Activated CD8-positive, alpha-beta memory T cell treated with anti-CD3 and anti-CD28 coated beads for 36 hours (primary cell): ENCODE results near the gene SIRPB1. TPM values are rescaled to one million over a fixed set of nuclear protein-coding genes. Genes with fewer than 3 reads are reported as not detected.

Experiments used
- CTCF ChIA-PET: fragments of 350-600 bp; sonication (Branson Sonifier 250); formaldehyde crosslinking; loops from one replicate; lab custom pipeline; 2021; ENCODE audit warnings: antibody characterized with exemption; lab: Charles Lee
- POLR2A ChIA-PET: fragments of 350-600 bp; sonication (Branson Sonifier 250); formaldehyde crosslinking; loops from one replicate; lab custom pipeline; 2021; ENCODE audit warnings: antibody characterized with exemption; lab: Charles Lee
- total RNA-seq, 2 experiments: library from RNA; stranded (reverse); gene quantifications; one replicate each; pipeline ENCODE4 v1.2.3, GENCODE V29; 2021

SIRPB1 gene
- total RNA-seq: 1 to 10 TPM; 1.2 to 1.4 TPM

GRCh38 chr20:1619861-1620444 lies at the start of gene SIRPB1:
Gene SIRPB1, minus strand, starts transcription at chr20:1620009. Its CDS starts 65 bp downstream, at chr20:1619944.
- ChIA-PET CTCF (no interaction called here), POLR2A (no interaction called here)

DNA sequence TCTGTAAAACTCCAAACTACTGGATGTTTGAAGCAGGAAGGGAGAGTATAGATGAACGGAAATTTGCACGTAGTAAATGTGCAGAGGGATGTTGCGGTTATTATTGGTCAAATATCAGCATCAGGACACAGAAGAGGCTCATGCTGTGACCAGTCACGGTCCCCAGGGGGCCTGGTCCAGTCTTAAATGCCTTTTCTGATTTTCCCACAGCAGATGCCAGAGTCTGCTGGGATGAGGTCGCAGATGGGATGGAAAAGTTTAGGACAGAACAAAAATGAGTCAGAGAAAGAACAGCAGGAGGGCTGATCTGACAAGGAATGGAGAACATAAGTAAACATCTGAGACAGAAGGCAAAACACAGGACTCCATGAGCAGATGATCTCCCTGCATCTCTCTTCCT lies 49.5 kb upstream of the SIRPB1 start:
- CTCF ChIA-PET: no interaction called here
- POLR2A ChIA-PET: no interaction called here

- ChIA-PET POLR2A (no interaction called here), CTCF (no interaction called here)
These were observed 47.8 kb upstream of the SIRPB1 start for GRCh38 chr20:1667502-1668085.

- POLR2A ChIA-PET: no interaction called here
- CTCF ChIA-PET: interaction anchor here (1.7 kb wide), 1 partner anchor 10 kb away, joined by 6 read pairs; the partner anchor contains the start of gene SIRPG
These were observed 47.0 kb upstream of the SIRPB1 start for GRCh38 chr20:1666802-1667201.

DNA sequence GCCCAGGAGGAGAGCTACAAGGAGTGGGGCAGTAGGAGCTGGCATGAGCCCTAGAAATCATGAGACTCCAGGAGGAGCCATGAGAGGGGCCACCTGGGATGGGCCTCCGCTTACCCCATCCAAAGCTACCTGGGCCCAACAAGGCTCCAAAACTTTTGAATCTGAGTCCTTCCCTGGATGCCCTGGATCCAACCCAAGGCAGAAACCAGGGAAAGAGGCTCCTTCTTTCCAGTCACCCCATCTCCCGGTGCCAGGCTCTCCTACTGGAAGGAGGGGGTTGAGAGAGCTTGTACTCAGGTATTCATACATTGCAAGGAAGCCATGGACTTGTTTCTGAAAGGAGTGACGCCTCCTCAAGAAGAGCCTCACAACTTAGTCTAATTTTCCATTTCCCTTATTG lies 45.5 kb upstream of the SIRPB1 start:
- POLR2A ChIA-PET: interaction anchor here (0.8 kb wide), 1 partner anchor 9 kb away, joined by 4 read pairs; no protein-coding TSS in a partner anchor
- CTCF ChIA-PET: interaction anchor here (0.8 to 1.7 kb wide), 4 partner anchors 8 to 18 kb away, joined by 3 to 6 read pairs (median 4); partner anchors contain the start of gene SIRPG

DNA sequence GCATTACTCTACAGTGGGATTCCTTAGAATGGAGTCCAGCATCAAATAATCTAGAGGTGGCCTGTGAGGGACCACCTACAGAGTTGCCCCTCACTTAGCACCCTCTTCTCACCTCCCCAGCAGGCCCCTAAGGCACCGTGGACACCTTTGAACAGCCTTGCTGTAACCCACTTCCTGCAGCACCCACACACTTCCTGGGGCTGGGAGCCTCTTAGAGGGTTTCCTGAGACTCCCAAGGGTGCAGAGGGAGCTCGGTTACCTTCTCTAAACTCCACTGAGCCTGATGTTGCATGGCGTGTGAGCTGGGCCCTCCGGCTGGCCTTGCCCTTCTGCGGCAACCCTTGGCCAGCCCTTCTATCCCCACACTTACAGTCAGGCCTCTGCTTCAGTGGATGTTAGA lies 45.1 kb upstream of the SIRPB1 start:
- POLR2A ChIA-PET: interaction anchor here (0.8 kb wide), 1 partner anchor 9 kb away, joined by 4 read pairs; no protein-coding TSS in a partner anchor
- CTCF ChIA-PET: interaction anchor here (0.8 to 1.4 kb wide), 3 partner anchors 9 to 19 kb away, joined by 3 to 4 read pairs (median 3); no protein-coding TSS in a partner anchor

DNA sequence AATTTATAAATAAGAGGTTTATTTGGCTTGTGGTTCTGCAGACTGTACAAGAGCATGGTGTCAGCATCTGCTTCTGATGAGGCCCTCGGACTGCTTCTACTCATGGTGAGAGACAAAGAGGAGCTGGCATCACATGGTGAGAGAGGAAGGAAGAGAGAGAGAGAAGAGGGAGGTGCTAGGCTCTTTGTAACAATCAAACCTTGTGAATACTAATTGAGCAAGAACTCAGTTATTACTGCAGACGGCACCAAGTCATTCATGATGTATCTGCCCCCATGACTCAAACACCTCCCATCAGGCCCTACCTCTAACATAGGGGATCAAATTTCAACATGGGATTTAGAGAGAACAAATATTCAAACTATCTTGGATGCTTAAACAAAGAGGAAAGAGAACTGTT lies 44.1 kb upstream of the SIRPB1 start:
- POLR2A ChIA-PET: no interaction called here
- CTCF ChIA-PET: no interaction called here

DNA sequence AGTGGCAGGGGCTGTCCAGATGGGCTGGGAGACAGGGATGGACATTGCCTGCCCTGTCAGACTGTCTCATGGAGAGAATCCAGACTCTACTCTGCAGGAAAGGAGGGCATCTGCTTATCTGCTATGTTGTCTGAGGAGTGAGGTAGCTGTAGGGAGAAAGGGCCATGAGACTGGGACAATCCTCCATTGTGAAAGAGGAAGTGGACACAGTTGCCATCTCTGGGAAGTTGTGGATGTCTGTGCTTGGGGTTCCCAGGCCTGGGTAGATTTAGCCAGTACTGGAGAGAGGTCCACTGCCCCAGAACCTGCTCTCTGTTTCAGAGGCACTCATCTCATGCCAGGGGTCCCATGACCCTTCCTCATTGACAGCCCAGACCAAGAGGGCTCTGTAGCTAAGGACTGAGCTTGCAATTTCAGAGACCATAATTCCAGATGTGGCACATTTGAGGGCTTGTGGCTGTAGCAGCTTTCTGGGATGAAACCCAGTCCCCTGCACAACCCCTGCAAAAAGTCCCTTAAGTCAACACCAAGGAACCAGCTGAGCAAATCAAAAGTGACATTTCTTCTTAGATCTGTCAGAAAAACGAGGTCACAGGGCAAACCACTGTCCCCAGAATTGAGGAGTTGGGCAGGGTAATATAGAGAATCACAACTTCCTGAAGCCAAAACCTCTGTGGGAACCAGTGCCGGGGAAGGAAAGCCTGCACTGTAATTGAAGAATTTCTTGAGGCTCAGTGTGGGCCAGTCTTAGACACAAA lies 41.9 kb upstream of the SIRPB1 start:
- ChIA-PET CTCF (no interaction called here), POLR2A (no interaction called here)

DNA sequence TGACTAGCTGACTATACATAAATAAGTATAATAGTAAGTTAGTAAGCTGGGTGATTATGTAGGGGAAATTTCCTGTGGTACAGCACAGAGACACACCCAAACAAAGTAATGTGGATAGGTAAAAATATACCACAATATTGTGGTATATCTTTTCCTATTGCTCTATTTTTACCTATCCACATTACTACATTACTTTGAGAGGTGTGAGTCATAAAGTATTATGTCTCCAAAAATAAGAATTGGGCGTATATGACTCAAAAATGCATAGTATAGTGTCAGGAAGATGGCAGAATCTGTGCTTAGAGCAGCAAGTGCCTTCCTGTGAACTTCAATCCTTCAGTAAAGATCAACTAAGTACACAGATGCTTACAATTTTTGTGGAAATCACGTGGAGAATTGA lies 40.4 kb upstream of the SIRPB1 start:
- CTCF ChIA-PET: no interaction called here
- POLR2A ChIA-PET: no interaction called here

GRCh38 chr20:1657556-1658334 lies 37.9 kb upstream of the SIRPB1 start, which contains the start of gene SIRPG:
Gene SIRPG, minus strand, starts transcription at chr20:1657779. Its CDS starts 65 bp downstream, at chr20:1657714.
- ChIA-PET CTCF (interaction anchor here (1.1 to 1.9 kb wide), 2 partner anchors 8 to 18 kb away, joined by 3 to 6 read pairs; no protein-coding TSS in a partner anchor), POLR2A (no interaction called here)

DNA sequence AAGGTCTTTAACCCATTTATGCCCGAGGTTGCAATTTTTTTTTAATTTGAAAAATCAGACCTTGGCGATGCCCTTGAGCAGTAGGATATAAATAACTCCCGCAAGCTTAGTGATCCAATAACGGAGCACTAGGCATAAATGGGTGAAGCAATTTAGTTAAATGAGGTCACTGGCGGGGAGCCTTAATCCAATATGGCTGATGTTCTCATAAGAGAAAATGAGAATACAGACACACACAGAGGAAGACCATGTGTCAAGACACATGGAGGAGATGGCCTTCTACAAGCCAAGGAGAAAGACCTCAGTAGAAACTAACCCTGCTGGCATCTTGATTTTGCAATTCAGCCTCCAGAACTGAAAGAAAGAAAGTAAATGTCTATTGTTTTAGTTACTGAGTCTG lies 37.0 kb upstream of the SIRPB1 start:
- CTCF ChIA-PET: interaction anchor here (1.1 to 1.9 kb wide), 3 partner anchors 8 to 19 kb away, joined by 3 to 6 read pairs (median 3); no protein-coding TSS in a partner anchor
- POLR2A ChIA-PET: no interaction called here

GRCh38 chr20:1654996-1655395 lies 35.2 kb upstream of the SIRPB1 start:
- CTCF ChIA-PET: interaction anchor here (0.6 kb wide), 1 partner anchor 1283 kb away, joined by 3 read pairs; no protein-coding TSS in a partner anchor

DNA sequence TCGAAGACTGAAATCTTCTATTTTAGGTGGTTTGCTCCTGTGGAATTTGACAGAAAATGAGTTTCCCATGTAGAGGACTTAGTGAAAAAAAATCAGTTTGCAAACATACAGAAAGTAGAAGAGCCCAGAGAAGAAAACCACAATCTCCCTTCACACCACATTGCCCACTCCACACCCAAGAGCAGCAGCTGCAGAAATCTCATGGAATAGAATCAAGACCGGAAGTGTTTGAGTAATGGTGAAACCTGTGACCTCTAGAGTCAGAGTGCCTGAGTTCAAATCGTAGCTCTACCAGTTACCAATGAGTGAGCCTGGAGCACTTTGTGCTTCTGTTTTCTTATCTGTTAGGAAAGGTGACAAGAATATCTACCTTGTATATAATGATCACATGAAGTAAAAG lies 33.2 kb upstream of the SIRPB1 start:
- CTCF ChIA-PET: no interaction called here
- POLR2A ChIA-PET: no interaction called here

More at GRCh38 chr20:1654996-1655395, 35.2 kb upstream of the SIRPB1 start:
- POLR2A ChIA-PET: no interaction called here

GRCh38 chr20:1652104-1652503 lies 32.3 kb upstream of the SIRPB1 start:
- ChIA-PET CTCF (interaction anchor here (1.3 kb wide), 1 partner anchor 22 kb away, joined by 3 read pairs; no protein-coding TSS in a partner anchor), POLR2A (no interaction called here)

GRCh38 chr20:1651268-1652058 lies 31.7 kb upstream of the SIRPB1 start:
- POLR2A ChIA-PET: no interaction called here

DNA sequence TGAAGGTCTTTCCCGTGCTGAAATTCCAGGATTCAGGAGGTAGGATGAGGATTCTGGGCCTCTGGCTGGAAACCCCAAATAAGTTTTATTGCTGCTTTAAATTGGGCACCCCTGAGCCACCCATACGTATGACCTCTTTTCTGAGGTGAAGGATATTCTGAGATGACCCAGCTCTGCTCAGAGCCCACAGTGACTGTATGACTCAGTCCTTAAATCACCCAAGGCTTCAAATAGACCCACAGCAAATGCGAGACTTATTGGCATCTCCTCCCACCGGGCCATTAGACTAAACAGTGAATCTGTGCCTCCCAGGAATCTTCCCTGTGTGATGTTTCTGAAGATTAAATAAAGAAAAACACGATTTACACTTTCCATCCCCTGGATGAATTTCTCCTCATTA lies 28.3 kb upstream of the SIRPB1 start:
- ChIA-PET CTCF (interaction anchor here (1.3 to 1.5 kb wide), 2 partner anchors 87 to 144 kb away, joined by 3 read pairs; no protein-coding TSS in a partner anchor), POLR2A (no interaction called here)

More at GRCh38 chr20:1651268-1652058, 31.7 kb upstream of the SIRPB1 start:
- CTCF ChIA-PET: interaction anchor here (1.2 to 1.3 kb wide), 2 partner anchors 20 to 23 kb away, joined by 3 to 5 read pairs; no protein-coding TSS in a partner anchor

GRCh38 chr20:1646975-1647431 lies 27.2 kb upstream of the SIRPB1 start:
- ChIA-PET POLR2A (interaction anchor here (0.6 kb wide), 1 partner anchor 24 kb away, joined by 3 read pairs; no protein-coding TSS in a partner anchor), CTCF (interaction anchor here (1.3 kb wide), 1 partner anchor 88 kb away, joined by 3 read pairs; no protein-coding TSS in a partner anchor)
